K562 (cell line): ENCODE measurements around the gene TEAD3. TPM values are rescaled to one million over a fixed set of nuclear protein-coding genes. Genes with fewer than 3 reads are reported as not detected.

Experiments used
- BACH1 ChIP-seq: fragments of 200-800 bp; sonication (Bioruptor generic); IDR thresholded peaks from 2 replicates; pipeline ENCODE4 v1.6.1; 2016; ENCODE audit warnings: missing genetic modification characterization, missing compliant biosample characterization
- CBFA2T3 ChIP-seq: fragments of 450-650 bp; IDR thresholded peaks from 2 replicates; pipeline ENCODE4 v1.6.1; 2017
- CBX5 ChIP-seq: IDR thresholded peaks from 2 replicates; pipeline ENCODE4 v1.6.1; 2014; ENCODE audit warnings: low read depth, borderline replicate concordance
- CREB3L1 ChIP-seq: fragments of 450-650 bp; IDR thresholded peaks from 2 replicates; pipeline ENCODE4 v1.6.1; 2014; ENCODE audit warnings: low read depth, mild to moderate bottlenecking, moderate library complexity, borderline replicate concordance
- FOS ChIP-seq: IDR thresholded peaks from 3 replicates; pipeline ENCODE4 v1.6.1; 2011; ENCODE audit not compliant: insufficient read length; ENCODE audit errors: extremely low read depth
- HIVEP1 ChIP-seq: fragments of 250-450 bp; sonication (Bioruptor Pico); IDR thresholded peaks from 2 replicates; pipeline ENCODE4 v1.4.0; 2020; ENCODE audit warnings: mild to moderate bottlenecking
- JUN ChIP-seq, 2 experiments: sonication (generic) in 1 of 2; formaldehyde crosslinking in 1 of 2; IDR thresholded peaks; 2 replicates each; pipeline versions ENCODE4 v1.6.1 to v1.8.0; 2012 to 2022; ENCODE audit warnings: borderline replicate concordance in 2 of 2, mild to moderate bottlenecking in 2 of 2, improper control_type of control experiment in 1 of 2, low read depth in 1 of 2, low read length in 1 of 2, missing genetic modification reagents in 1 of 2
- JUND ChIP-seq, 2 experiments: IDR thresholded peaks; 2 replicates in 1 of 2; 3 replicates in 1 of 2; pipeline ENCODE4 v1.6.1; 2011; ENCODE audit warnings: borderline replicate concordance in 2 of 2, low read depth in 2 of 2, low read length in 2 of 2, improper control_type of control experiment in 1 of 2, missing biosample characterization in 1 of 2, missing genetic modification characterization in 1 of 2, missing genetic modification reagents in 1 of 2
- L3MBTL2 ChIP-seq: fragments of 450-650 bp; IDR thresholded peaks from 2 replicates; pipeline ENCODE4 v1.6.1; 2016; ENCODE audit warnings: mild to moderate bottlenecking, moderate library complexity
- MAFF ChIP-seq: IDR thresholded peaks from 2 replicates; pipeline ENCODE4 v1.6.1; 2012; ENCODE audit warnings: low read length, improper control_type of control experiment
- MAZ ChIP-seq, 2 experiments: fragments of 450-650 bp in 1 of 2; sonication (generic) in 1 of 2; formaldehyde crosslinking; IDR thresholded peaks in 1 of 2; conservative IDR thresholded peaks in 1 of 2; 2 replicates each; pipeline versions ENCODE4 v1.4.0 to v1.5.0; 2020; ENCODE audit warnings: mild to moderate bottlenecking in 1 of 2, missing genetic modification reagents in 1 of 2
- MTA1 ChIP-seq: fragments of 450-650 bp; IDR thresholded peaks from 2 replicates; pipeline ENCODE4 v1.6.1; 2017; ENCODE audit warnings: borderline replicate concordance
- NCOR1 ChIP-seq: fragments of 450-650 bp; IDR thresholded peaks from 2 replicates; pipeline ENCODE4 v1.6.1; 2016; ENCODE audit warnings: mild to moderate bottlenecking, moderate library complexity
- NR4A1 ChIP-seq, 2 experiments: fragments of 250-450 bp in 1 of 2; fragments of 450-650 bp in 1 of 2; sonication (Bioruptor Pico) in 1 of 2; IDR thresholded peaks; 2 replicates each; pipeline versions ENCODE4 v1.4.0 to v1.6.1; 2016 to 2020; ENCODE audit warnings: mild to moderate bottlenecking in 2 of 2, missing compliant biosample characterization in 1 of 2, missing genetic modification characterization in 1 of 2, moderate library complexity in 1 of 2
- PHF20 ChIP-seq: fragments of 450-650 bp; IDR thresholded peaks from 2 replicates; pipeline ENCODE4 v1.6.1; 2018; ENCODE audit not compliant: partially characterized antibody
- SETDB1 ChIP-seq: IDR thresholded peaks from one replicate; pipeline ENCODE4 v1.6.1; 2012; ENCODE audit warnings: low read length, control low read depth, inconsistent platforms
- TEAD1 ChIP-seq, 2 experiments: fragments of 450-650 bp in 1 of 2; sonication (generic) in 1 of 2; formaldehyde crosslinking; IDR thresholded peaks; 2 replicates each; pipeline versions ENCODE4 v1.4.0 to v1.8.0; 2020 to 2022; ENCODE audit warnings: mild to moderate bottlenecking in 2 of 2, missing genetic modification reagents in 1 of 2
- XRCC3 ChIP-seq: fragments of 450-650 bp; IDR thresholded peaks from 2 replicates; pipeline ENCODE4 v1.6.1; 2017; ENCODE audit warnings: mild to moderate bottlenecking, moderate library complexity
- ZNF184 ChIP-seq: sonication (generic); formaldehyde crosslinking; IDR thresholded peaks from 2 replicates; pipeline ENCODE4 v1.5.0; 2020; ENCODE audit warnings: missing genetic modification reagents
- ZNF263 ChIP-seq: sonication (generic); formaldehyde crosslinking; IDR thresholded peaks from 2 replicates; pipeline ENCODE4 v1.8.0; 2022; ENCODE audit warnings: mild to moderate bottlenecking, missing genetic modification reagents, borderline replicate concordance
- ZNF445 ChIP-seq: fragments of 250-450 bp; sonication (Bioruptor Pico); IDR thresholded peaks from 2 replicates; pipeline ENCODE4 v1.4.0; 2020; ENCODE audit warnings: low read depth, mild to moderate bottlenecking, moderate library complexity
- ZZZ3 ChIP-seq: fragments of 450-650 bp; IDR thresholded peaks from 2 replicates; pipeline ENCODE4 v1.6.1; 2016; ENCODE audit warnings: antibody characterized with exemption, mild to moderate bottlenecking, moderate library complexity
- polyA plus RNA-seq, 8 experiments: library from polyadenylated mRNA; depleted of rRNA in 4 of 8; stranded (reverse) in 5 of 8; unstranded in 3 of 8; fragments of >200 nt; fragmentation: Nextera tagmentation in 2 of 8; fragmentation: Illumina TruSeq in 1 of 8; extraction: Ambion mirVana in 2 of 8; extraction: Trizol in 1 of 8; gene quantifications; 2 replicates each; pipeline versions ENCODE4 v1.2.1 to v1.2.3, GENCODE V29; 2011 to 2014; ENCODE audit warnings: inconsistent platforms in 1 of 8, missing spikeins in 1 of 8
- total RNA-seq, 7 experiments: library from RNA; depleted of rRNA in 6 of 7; stranded (reverse); fragments of >200 nt in 6 of 7; fragmentation: Illumina TruSeq in 2 of 7; extraction: Trizol in 2 of 7; gene quantifications; 2 replicates each; pipeline versions ENCODE4 v1.2.1 to v1.2.3, GENCODE V29; 2011 to 2021; ENCODE audit warnings: low replicate concordance in 1 of 7
- TF ChIP-seq, protein P1 (sequence below): fragments of 450-650 bp; conservative IDR thresholded peaks from 2 replicates; pipeline ENCODE4 v1.6.1; 2016; ENCODE audit warnings: missing genetic modification characterization, low read depth, mild to moderate bottlenecking, missing compliant biosample characterization, moderate library complexity
- TF ChIP-seq, protein P2 (sequence below): fragments of 250-450 bp; sonication (Bioruptor Pico); IDR thresholded peaks from 2 replicates; pipeline ENCODE4 v1.5.1; 2021; ENCODE audit warnings: mild to moderate bottlenecking

TEAD3 gene
- total and polyA plus RNA-seq, 9 of the 15 experiments (the other 6 are each of a cell fraction or from before 2014, with no cell fraction given), result 0.63 to 13.2 (median 3.3) TPM

DNA sequence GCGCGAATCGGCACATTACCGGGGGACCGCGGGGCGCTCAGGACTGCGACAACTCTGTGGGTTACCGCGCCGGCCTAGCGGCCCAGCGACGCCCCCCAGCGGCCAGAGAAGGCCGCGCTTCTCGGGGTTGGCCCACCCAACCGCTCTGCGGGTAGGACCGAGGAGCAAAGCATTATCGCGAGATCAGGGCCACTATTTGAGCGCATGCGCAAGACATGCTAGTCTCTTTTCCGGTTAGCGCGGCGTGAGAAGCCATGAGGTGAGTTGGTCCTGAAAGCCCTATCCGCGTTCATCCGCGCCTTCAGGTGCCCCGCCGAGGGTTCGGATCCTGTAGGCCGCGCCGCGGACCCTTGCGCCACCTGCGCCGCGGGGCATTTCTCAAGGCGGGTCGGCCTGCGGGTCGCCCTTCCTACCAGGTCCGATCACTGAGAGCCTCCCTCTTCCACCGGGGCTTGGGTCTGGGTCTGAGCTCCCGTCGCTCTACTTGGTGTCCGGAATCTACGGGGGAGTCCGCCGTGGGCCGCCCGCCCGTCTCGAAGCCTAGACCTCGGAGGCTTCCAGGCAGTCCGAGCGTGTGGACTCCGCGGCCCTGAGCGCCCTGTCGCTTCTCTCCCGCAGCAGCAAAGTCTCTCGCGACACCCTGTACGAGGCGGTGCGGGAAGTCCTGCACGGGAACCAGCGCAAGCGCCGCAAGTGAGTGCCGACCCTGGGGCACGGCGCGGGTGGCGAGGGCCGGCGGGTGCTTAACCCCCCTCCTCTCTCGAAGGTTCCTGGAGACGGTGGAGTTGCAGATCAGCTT, 28.5 kb downstream of the TEAD3 start, which contains the start of gene RPL10A (continued):
- TF ChIP-seq ZNF263 (CRISPR knock-in tag) (peak; percentile 65), FOS (no peak), MAZ (CRISPR knock-in tag; conservative IDR thresholded peaks at IDR 0.05 in 1 of 2, IDR thresholded peaks at IDR 0.05 in 1 of 2) (peak; percentile 80 to 94), BACH1 (tag) (no peak), L3MBTL2 (peak; percentile 92), NCOR1 (peak; percentile 75), TEAD1 (CRISPR knock-in tag; IDR thresholded peaks at IDR 0.05) (peak; percentile 76 to 79), ZNF184 (CRISPR knock-in tag) (no peak), XRCC3 (no peak), JUND (IDR thresholded peaks at IDR 0.05; ENCODE audit: borderline replicate concordance, low read depth, low read length) (no peak), JUND (tag; IDR thresholded peaks at IDR 0.05; ENCODE audit: borderline replicate concordance, low read depth, low read length) (no peak; the same call in 1 of the 3 replicates), SETDB1 (no peak), PHF20 (peak; percentile 82), ZZZ3 (peak; percentile 98), CREB3L1 (peak; percentile 97), CBX5 (0 out of 2 replicates have a peak, but pooled peaks have one; percentile 25), ZNF445 (CRISPR knock-in tag) (no peak), CBFA2T3 (0 out of 2 replicates have a peak, but pooled peaks have one; percentile 13), JUN (IDR thresholded peaks at IDR 0.05; ENCODE audit: borderline replicate concordance, low read depth, low read length) (peak; percentile 56; the same call in 1 of the 2 replicates), JUN (CRISPR knock-in tag; IDR thresholded peaks at IDR 0.05; ENCODE audit: borderline replicate concordance) (peak; percentile 73; the same call in 1 of the 2 replicates), MAFF (peak; percentile 92), HIVEP1 (peak; percentile 61; the same call in 1 of the 2 replicates), NR4A1 (CRISPR knock-in tag; IDR thresholded peaks at IDR 0.05) (no peak), NR4A1 (tag; IDR thresholded peaks at IDR 0.05) (no peak; the same call in 1 of the 2 replicates), MTA1 (no peak)
- TF ChIP-seq, protein P1, sequence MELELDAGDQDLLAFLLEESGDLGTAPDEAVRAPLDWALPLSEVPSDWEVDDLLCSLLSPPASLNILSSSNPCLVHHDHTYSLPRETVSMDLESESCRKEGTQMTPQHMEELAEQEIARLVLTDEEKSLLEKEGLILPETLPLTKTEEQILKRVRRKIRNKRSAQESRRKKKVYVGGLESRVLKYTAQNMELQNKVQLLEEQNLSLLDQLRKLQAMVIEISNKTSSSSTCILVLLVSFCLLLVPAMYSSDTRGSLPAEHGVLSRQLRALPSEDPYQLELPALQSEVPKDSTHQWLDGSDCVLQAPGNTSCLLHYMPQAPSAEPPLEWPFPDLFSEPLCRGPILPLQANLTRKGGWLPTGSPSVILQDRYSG (tag), result no peak
- TF ChIP-seq, protein P2, sequence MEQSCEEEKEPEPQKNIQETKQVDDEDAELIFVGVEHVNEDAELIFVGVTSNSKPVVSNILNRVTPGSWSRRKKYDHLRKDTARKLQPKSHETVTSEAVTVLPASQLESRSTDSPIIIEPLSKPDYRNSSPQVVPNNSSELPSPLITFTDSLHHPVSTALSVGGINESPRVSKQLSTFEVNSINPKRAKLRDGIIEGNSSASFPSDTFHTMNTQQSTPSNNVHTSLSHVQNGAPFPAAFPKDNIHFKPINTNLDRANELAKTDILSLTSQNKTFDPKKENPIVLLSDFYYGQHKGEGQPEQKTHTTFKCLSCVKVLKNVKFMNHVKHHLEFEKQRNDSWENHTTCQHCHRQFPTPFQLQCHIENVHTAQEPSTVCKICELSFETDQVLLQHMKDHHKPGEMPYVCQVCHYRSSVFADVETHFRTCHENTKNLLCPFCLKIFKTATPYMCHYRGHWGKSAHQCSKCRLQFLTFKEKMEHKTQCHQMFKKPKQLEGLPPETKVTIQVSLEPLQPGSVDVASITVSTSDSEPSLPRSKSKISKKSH (CRISPR knock-in tag), result no peak
